Measurements from ENCODE around the gene ACTR3C.
A peak's percentile ranks its signal among the peaks of the same experiment; 100 is the strongest.

The ACTR3C gene

DNA sequence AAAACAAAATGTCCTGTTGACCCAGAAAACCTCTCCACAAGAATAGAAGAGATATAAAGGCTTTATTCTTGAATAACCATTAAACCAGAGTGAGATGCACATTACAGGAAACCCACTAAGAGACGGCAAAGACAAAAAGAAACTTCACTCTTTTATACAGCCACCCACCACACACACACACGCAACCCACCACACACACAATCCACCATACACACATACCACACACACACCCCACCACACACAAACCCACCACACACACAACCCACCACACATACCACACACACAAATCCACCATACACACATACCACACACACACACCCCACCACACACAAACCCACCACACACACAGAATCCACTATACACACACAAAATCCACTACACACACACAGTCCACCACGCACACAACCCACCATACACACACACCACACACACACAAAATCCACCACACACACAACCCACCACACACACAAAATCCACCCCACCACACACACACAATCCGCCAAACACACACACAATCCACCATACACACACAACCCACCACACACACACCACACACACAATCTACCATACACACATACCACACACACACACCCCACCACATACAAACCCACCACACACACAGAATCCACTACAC, 35.8 kb upstream of the ACTR3C start:
- no peak for DNase-seq

DNA sequence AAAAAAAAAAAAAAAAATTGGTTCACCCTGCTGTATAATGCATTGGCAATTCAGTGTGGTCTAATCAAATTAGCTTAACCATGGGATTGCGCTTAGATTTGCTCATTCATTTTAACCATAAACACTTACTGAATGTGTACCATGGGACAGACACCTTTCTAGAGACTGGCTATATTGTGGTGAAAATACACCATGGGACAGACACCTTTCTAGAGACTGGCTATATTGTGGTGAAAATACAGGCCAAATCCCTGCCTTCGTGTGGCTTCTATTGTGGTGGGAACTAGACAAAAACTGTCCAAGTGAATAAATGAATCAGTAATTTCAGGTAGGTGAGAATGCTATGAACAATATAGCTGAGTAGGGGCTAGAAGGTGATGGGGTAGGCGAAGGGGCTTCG, 35.1 kb upstream of the ACTR3C start:
- DNase-seq = no peak

DNA sequence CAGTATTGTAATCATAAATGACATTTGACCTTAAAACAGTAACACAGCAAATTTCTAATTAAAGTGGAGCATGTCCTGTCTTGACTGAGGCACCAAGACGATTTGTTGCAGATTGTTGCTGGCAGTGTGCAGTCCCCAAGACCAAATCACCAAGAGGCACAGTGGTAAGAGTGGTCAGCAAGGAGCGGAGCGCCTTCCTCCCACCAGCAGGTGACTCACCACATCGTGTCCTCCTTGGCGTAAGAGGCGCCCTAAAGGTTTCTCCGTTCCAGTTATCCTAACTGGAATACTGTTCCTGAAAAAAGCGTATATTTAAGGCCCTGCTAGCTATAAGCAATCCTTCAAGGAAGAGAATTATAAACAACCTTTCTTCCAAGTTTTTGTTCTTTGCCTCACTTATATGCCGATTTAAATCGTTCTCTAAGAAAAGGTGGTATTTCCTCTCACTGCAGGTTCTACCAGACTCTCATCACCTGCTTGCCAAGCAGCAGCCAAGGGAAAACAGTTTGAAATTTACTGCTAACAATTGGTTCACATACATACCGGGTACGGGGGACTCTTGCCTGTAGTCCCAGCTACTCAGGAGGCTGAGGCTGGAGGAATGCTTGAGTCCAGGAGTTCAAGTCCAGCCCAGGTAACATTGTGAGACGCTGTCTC, 34.6 kb upstream of the ACTR3C start:
- no peak for DNase-seq

DNA sequence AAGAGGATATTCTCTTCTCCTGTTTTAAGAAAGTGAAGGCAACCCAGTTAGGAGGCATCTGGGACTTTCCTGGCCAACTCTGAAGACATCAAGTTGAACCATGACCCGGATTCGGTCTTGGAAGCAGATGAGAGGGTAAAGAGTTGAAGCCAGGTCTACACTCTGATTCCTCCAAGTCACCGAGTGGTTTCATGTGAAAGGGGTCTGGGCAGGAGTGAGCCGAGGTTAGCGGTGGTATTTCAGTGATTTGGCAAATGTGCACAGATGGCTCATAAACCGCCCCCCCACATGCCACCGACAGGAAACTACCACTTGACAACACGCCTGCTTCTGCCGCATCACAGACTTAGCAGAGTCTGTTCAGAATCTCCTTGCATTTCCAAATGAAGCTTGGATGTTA, 33.9 kb upstream of the ACTR3C start:
- DNase-seq = peak; percentile 64 to 80

DNA sequence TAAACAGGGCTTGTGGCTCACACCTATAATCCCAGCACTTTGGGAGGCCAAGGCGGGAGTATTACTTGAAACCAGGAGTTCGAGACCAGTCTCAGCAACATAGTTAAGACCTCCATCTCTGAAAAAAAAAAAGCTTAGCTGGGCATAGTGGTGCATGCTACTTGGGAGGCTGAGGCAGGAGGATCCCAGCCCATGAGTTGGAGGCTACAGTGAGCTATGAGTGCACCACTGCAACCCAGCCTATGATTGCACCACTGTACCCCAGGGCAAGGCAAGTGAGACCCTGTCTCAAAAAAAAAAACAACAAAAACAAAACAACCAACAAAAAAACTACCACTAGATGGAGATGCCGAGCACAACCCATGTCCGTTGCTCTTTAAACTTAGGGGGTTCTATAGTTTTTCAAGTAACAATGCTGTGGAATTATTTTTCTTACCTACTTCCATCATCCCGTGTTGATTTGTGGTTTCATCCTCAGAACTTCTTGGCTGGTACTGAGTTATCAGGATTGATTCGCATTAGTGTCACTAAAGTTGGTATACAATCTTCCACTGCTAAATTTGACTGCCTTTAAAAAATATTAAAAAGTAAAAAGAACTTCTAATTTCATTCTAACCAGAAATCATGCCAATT, 33.0 kb upstream of the ACTR3C start:
- peak; percentile 33 to 62 for DNase-seq

DNA sequence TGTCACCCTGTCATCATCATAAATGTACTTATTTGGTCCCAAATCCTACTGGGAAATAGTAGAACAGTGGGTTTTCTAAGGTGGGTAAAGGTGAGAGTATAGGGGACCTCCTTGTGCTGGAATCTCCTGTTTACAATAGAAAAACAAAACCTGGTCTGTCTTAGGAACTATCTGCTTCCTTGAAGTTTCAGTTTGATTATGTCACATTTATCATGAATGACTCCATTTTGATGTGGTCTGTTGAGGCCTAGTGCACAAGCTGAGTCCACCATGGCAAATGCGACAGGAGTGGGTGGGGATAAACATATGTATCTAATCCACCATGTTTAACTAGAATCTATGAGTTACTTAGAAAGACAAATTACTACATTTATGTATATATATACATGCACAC, 32.3 kb upstream of the ACTR3C start:
- no peak for DNase-seq

DNA sequence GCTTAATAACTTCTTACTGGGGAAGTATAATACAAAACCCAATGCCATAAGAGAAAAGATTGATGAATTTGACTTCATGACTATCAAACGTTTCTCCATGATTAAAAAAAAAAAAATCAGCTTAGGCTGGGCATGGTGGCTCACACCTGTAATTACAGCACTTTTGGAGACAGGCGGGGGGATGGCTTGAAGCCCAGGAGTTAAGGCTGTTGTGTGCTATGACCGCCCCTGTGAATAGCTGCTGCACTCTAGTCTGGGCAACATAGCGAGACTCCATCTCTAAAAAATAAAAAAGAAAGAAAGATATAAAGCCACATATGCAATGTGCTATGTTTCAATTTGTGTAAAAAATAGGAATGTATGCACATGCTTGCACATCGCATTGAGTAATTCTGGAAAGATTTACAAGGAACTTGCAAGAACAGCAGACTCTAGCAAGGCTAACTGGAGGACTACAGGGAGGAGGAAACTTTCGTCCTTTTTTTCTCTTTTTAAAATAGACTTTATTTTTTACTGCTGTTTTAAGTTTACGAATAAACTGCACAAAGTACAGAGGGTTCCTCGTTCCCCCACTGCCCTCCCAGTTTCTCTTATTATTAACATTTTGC, 28.3 kb upstream of the ACTR3C start:
- DNase-seq = no peak

DNA sequence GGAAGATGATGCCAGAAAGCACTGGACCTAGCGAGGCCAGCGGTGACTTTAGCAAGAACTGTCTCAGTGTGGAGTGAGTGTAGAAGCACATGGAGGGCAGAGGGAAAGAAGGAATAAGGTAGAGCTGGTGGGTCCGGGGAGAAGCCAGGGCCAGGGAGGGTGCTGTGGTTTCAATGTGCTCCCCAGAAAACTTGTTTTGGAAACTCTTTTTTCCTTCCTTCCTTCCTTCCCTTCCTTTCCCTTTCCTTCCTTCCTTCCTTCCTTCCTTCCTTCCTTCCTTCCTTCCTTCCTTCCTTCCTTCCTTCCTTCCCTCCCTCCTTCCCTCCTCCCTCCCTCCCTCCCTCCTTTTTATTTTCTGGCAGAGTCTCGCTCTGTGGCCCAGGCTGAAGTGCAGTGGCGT, 23.6 kb upstream of the ACTR3C start:
- no peak for DNase-seq

DNA sequence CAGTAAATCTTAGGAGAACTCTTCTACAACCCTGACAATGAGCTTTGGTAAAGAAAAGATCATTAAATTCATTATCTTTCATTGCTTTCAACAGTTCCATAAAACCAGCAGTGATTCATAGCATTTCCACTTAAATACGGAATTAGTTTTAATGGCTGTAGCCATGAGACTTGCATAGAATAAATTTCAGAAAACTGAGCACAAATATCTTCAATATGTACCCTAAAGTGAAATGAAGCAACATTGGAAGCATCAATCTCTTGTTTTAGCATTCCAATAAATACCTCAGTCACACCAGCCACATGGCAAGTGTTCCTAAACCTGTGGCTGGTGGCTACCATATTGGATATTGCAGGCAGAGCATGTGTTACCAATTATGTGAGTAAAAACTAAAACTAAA, 21.7 kb upstream of the ACTR3C start:
- DNase-seq = no peak

DNA sequence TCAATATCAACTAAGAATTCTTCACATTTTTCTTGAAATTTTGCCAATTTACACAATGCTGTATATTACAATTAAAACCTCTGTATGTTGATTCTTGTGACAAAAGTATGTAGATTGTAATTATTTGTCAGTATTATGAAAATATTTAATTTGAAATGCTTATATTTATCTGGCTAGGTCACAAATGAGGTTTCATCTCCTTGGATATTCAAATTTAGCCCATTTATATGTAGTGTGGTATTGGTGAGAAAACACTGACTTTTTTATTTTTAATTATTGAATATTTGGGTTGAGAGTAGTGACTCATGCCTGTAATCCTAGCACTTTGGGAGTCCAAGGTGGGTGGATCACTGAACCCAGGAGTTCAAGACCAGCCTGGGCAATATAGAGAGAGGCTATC, 21.0 kb upstream of the ACTR3C start:
- DNase-seq = no peak

DNA sequence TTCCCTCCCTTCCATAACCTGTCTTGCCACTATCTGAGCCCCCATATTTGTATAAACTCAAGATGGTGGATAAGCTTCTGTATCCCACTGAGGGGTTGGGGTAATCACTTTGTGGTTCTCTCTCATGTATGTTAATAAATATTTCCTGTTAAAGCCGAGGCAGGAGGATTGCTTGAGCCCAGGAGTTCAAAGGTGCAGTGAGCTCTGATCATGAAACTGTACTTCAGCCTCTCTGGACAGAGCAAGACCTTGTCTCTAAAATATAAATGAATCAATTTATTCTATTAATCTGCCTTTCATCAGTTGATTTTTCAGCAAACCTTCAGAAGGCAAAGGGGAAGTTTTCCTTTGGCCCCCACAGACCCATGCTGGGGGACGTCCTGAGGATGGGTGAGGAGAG, 19.9 kb upstream of the ACTR3C start:
- DNase-seq = no peak

DNA sequence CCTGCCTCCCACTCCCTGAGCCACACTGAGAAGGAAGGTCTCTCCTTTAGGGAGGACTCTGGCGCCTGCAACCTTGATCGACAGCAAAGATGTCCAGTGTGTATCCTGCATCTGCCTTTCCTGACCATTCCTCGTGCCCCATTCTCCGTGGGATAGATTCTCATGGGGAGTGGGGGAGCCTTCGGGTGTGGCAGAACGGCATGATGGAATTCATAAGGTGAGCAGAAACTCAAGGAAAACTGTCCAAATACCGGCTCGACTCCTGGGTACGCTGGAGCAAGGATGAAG, 18.7 kb upstream of the ACTR3C start:
- DNase-seq = no peak

DNA sequence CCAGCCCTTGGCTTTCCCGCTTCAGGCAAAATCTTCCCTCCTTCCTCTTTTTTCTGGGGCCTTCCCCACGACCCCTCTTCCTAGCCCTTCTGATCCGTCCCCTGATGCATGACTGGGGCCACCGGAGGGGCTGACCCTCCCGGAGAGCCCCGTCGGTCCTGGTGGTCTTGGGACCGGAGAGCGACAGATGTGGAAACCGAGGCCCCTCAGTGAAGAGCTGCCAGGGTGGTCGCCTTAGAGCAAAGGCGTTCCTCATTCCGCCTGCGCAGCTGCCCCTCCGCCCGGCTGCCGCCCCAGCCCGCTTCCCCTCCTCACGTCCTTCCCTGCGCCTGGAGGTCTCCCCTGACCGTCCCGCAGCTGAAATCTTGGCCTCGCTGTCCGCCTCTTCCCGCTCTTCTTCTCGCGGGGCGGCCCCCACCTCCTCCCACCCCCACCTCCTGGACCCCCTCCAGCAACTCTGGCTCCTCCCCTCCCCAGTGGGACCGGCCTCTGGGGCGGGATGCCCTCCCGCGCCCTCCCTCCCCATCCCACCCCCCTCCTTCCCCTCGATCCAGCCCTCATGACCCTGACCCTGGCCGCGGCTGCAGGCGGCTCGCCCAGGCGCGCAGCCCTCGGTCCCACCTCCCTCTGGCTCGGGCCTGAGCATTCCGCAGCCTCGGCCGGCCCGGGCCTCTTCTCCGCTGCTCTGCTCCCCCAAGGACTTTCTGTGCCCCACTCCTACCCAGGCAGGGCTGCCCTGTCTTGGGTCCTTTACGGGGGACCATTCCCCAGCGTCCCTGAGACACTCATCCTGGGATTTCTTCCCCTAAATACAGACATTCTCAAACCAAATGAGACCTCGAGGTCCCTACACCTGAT, 18.1 kb upstream of the ACTR3C start, which contains the start of gene RARRES2:
Gene RARRES2, minus strand, starts transcription at position 367 of the 858 bp plus-strand sequence. CDS start 1,020 bp downstream, outside the sequence.
- DNase-seq = no peak

DNA sequence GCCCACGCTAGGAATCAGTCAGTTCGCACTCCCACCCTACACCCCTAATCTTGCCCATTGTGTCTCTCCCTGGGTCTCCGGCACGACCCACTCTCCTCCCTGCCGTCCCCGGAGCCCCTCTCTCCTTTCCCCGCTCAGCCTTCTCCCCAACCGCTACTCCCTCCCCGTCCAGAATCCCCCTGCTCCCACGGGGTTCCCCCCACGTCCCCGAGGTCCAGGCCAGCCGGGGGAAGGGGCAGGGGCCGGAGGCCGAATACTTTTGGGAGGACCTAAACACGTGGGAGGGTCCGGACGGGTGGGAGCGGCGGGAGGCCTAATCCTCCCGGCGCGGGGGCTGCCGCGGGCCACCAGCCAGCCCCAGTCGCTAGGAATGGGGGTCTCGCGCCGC, 17.5 kb upstream of the ACTR3C start:
- no peak for DNase-seq

DNA sequence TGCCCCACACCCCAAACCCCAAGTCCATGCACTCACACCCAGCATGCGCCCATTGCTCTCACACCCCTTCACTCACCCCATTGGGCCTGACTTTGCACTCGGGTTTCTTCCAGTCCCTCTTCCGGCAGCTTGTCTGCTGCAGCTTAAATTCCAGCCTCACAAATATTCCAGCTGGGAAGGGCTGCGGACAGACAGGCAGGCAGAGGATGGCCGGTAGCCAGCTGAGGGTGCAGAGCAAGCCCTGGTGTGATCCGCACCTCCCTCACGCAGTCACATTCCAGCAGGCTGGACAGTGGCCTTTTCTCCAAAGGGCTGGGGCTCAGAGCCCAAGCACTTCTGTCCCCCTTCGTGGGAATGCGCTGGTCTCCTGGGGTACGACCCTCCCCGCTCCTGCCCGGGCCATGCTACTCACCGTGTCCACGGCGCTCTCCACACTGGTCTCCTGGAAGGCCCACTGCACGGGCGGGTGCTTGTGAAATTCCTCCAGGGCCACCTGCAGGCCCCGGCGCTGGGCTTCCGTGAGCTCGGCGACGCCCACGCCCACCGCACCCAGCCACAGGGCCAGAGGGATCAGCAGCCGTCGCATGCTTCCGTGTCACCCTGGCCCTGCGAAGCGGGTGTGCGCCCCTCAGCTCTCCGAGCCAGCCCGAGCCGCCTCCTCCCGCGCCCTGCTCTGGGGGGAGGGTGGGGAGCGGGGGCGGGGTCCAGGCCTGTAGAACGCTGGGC, 16.8 kb upstream of the ACTR3C start:
- DNase-seq = no peak

DNA sequence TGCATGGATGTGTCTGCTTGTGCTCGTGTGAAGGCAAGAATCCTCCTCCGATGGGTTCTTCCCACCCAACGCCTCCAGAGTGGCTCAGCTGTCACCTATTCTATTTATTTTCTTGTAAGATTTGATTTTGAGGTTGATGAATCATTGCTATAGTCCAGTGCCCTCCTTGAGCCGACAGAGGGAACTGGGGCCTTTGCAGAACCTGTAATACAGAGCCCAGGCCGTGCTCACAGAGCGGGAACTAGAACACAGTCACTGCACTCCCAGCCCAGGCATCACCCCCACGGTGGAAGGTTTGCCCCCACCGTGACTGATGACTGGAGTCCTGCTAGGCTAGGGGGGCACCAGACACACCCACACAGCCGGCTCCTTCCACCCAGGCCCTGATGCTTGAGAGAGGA, 16.1 kb upstream of the ACTR3C start:
- no peak for DNase-seq

DNA sequence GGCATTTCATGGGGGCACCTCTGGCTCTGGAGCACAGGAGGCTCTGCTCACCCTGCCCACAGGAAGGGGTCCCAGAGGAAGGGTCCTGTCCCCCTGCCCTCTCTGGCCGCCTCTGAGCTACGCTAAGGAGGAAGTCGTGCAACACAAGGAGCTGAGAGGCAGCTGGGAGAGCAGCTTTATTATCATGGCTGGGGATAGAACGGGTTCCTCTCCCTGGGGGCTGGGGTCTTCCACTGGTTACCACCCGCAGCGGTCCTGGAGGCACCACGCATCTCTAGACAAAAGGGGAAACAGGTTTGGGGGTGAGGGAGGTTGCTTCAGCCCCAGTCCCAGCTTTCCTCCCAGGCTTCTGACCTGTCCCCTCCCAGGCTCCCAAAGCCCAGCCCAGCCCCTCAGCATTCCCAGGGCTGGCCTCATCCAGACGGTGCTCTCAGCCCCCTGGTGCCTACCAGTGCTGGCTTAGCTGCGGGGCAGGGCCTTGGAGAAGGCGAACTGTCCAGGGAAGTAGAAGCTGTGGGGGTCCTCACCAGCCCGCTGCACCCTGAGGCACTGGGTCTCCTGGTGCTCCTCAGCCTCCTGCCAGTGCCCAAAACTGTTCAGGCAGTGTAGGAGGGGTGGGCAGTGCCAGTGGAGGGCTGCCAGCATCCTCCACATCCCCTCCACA, 15.0 kb upstream of the ACTR3C start:
- no peak for DNase-seq

DNA sequence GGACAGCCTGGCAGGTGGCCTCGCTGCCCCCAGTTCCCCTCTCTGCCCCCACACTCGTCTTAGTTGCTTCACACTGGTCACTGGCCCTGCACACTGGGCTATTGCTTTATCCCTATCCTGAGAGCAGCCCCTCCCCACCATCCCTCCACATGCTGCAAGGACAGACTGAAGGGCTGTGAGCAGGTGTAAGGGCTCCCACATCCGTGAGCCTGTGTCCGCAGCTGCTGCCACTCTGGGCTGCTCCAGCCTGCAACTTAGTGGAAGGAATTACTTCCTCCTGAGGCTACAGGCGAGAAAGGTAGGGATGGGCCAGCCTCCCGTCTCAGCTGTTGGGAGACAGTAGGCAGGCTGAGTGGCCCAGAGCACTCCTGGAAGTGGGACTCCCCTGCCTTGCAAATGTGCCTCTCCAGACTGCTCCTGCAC, 14.3 kb upstream of the ACTR3C start:
- no peak for DNase-seq

DNA sequence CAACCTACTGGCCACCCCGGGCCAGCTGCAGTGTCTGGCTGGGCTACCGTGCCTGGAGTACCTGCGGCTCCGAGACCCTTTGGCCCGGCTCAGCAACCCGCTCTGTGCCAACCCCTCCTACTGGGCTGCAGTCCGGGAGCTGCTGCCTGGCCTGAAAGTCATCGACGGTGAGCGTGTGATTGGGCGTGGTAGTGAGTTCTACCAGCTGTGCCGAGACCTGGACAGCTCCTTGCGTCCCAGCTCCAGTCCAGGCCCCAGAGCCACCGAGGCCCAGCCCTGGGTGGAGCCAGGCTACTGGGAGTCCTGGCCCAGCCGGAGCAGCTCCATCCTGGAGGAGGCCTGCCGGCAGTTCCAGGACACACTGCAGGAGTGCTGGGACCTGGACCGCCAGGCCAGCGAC, 13.8 kb upstream of the ACTR3C start:
- no peak for DNase-seq

DNA sequence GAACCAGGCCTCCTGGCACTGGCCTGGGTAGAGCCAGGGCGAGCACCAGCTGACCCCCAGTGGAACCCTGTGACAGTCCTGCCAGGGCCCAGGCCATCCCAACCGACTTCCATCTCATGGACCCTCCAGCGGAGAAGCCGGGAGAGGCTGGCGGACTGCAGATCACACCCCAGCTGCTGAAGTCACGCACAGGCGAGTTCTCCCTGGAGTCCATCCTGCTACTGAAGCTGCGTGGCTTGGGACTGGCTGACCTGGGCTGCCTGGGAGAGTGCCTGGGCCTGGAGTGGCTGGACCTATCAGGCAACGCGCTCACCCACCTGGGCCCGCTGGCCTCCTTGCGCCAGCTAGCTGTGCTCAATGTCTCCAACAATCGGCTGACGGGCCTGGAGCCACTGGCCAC, 13.4 kb upstream of the ACTR3C start:
- no peak for DNase-seq

DNA sequence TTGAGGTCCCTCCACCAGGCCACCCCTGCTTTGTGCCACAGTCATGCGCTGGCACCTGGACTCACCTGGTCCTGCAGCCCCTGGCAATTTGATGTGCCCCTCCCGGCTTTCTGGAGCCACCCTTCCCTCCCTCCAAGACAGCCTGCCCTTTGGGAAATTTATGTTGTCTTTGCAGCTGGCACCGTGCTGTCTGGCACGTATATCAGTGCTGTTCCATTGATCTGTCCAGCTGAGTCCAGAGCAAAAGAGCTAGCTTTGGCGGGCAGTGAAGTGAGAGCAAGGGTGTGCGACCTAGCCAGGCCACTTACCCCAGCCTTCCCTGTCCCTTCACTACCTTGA, 12.4 kb upstream of the ACTR3C start:
- no peak for DNase-seq

DNA sequence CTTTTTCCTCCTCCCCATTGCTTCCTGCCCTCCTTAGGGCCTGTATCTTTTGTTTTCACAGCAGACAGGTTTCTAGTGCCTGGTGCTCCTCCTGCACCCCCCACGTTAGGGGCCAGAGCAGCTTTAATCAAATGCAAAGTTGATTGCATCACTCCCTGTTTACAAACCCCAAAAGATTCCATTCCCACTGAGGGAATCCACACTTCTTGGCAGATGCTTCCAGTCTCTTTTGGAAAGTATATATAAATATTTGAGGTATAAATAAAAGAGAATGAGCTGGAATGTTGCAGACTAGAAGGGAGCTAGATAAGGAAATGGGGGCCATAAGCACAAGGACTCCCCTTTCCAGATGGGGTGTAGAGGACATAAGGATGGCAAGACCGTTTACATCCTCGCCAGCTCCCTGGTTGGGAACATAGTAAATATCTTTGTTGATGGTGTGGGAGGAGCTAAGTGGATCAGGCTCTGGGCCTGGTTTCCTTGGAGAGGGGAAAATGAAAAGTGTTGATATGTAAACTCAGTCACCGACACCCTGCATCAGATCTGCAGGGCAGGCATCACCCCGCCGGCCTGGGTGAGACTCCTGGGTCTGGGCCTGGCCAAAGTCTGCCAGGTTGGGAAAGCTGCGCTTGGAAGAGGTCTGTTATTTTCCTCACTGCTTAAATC, 11.9 kb upstream of the ACTR3C start:
- DNase-seq = no peak

All from CD4-positive, alpha-beta T cell treated with Interleukin-4 for 1 hour (primary cell).